Keratinocyte (primary cell): ENCODE measurements around the gene COX4I2. TPM values are rescaled to one million over a fixed set of nuclear protein-coding genes. Genes with fewer than 3 reads are reported as not detected.

ENCODE experiments used
- DNase-seq: peaks from one replicate; pipeline ENCODE4 v3.0.0-alpha.2; 2011; ENCODE audit warnings: low read depth, missing footprints, low spot score
- FAIRE-seq: peaks from 2 replicates; lab custom pipeline; 2011; peaks lifted over from hg19 to GRCh38; lab: Jason Lieb, UNC
- H2AFZ ChIP-seq: 2 replicates; pipeline ENCODE4 v1.6.0; 2012; ENCODE audit warnings: low read length, control low read depth, inconsistent platforms; ENCODE audit not compliant: control insufficient read depth
- H3K27ac ChIP-seq: 2 replicates; pipeline ENCODE4 v1.5.1; 2011; ENCODE audit warnings: low read length; ENCODE audit not compliant: control insufficient read depth, insufficient read depth
- H3K27me3 ChIP-seq: 3 replicates; pipeline ENCODE4 v1.6.0; 2011; ENCODE audit warnings: low read length; ENCODE audit not compliant: control insufficient read depth, insufficient read depth; ENCODE audit errors: extremely low read depth
- H3K36me3 ChIP-seq, 2 experiments: 2 replicates in 1 of 2; 3 replicates in 1 of 2; pipeline ENCODE4 v1.5.1; 2011; ENCODE audit warnings: low read length in 2 of 2, mild to moderate bottlenecking in 1 of 2; ENCODE audit not compliant: control insufficient read depth in 2 of 2, insufficient read depth in 2 of 2; ENCODE audit errors: extremely low read depth in 1 of 2
- H3K4me1 ChIP-seq: 3 replicates; pipeline ENCODE4 v1.5.1; 2011; ENCODE audit warnings: low read length; ENCODE audit not compliant: control insufficient read depth, insufficient read depth; ENCODE audit errors: extremely low read depth
- H3K4me2 ChIP-seq: 3 replicates; pipeline ENCODE4 v1.6.0; 2011; ENCODE audit warnings: low read depth, low read length; ENCODE audit not compliant: control insufficient read depth, insufficient read depth; ENCODE audit errors: extremely low read depth
- H3K4me3 ChIP-seq, 3 experiments: fragments of 200-600 bp in 1 of 3; sonication (generic) in 1 of 3; 2 replicates in 2 of 3; 3 replicates in 1 of 3; pipeline ENCODE4 v1.5.1; 2011 to 2016; ENCODE audit warnings: low read length in 3 of 3, mild to moderate bottlenecking in 3 of 3, control low read depth in 2 of 3, inconsistent platforms in 1 of 3, low read depth in 1 of 3, mixed read lengths in 1 of 3, mixed run types in 1 of 3, moderate library complexity in 1 of 3; ENCODE audit not compliant: control insufficient read depth in 2 of 3, insufficient read depth in 2 of 3; ENCODE audit errors: extremely low read depth in 1 of 3
- H3K79me2 ChIP-seq: 2 replicates; pipeline ENCODE4 v1.6.0; 2012; ENCODE audit warnings: low read length; ENCODE audit not compliant: control insufficient read depth, insufficient read depth
- H3K9ac ChIP-seq: 3 replicates; pipeline ENCODE4 v1.6.0; 2011; ENCODE audit warnings: low read length; ENCODE audit not compliant: control insufficient read depth, insufficient read depth; ENCODE audit errors: extremely low read depth
- H3K9me1 ChIP-seq: 3 replicates; pipeline ENCODE4 v1.6.0; 2011; ENCODE audit warnings: low read length; ENCODE audit not compliant: control insufficient read depth, insufficient read depth; ENCODE audit errors: extremely low read depth
- H3K9me3 ChIP-seq: 2 replicates; pipeline ENCODE4 v1.5.1; 2012; ENCODE audit warnings: low read depth, low read length; ENCODE audit not compliant: control insufficient read depth
- H4K20me1 ChIP-seq: 3 replicates; pipeline ENCODE4 v1.6.0; 2011; ENCODE audit warnings: low read length; ENCODE audit not compliant: control insufficient read depth, insufficient read depth; ENCODE audit errors: extremely low read depth
- EZH2 ChIP-seq: IDR thresholded peaks from one replicate; pipeline ENCODE4 v1.6.1; 2012; ENCODE audit warnings: inconsistent platforms, mild to moderate bottlenecking, low read length, moderate library complexity
- dilution Hi-C: fragments of 300-500 bp; cut with MboI; formaldehyde crosslinking; loops from one replicate; pipeline ENCODE4 v1.7.0; 2020; ENCODE audit warnings: low sequenced_read_pairs; ENCODE audit not compliant: extremely low pct_ligation_motif_present
- polyA plus RNA-seq, 5 experiments: library from polyadenylated mRNA; depleted of rRNA in 3 of 5; stranded (reverse) in 3 of 5; stranded (forward) in 1 of 5; unstranded in 1 of 5; fragments of >200 nt; gene quantifications; 1 replicate in 1 of 5; 2 replicates in 3 of 5; 3 replicates in 1 of 5; pipeline versions ENCODE4 v1.2.1 to v1.2.3, GENCODE V29; 2011 to 2012; ENCODE audit warnings: missing spikeins in 2 of 5, low read depth in 1 of 5, low replicate concordance in 1 of 5
- TF ChIP-seq, protein P1 (sequence below), 3 experiments: IDR thresholded peaks in 1 of 3; conservative IDR thresholded peaks in 1 of 3; optimal IDR thresholded peaks in 1 of 3; 2 replicates in 2 of 3; 3 replicates in 1 of 3; pipeline versions ENCODE3 to v1.5.1; 2011; ENCODE audit warnings: low read length in 3 of 3, mild to moderate bottlenecking in 3 of 3, moderate library complexity in 2 of 3, control low read depth in 1 of 3, inconsistent platforms in 1 of 3; ENCODE audit not compliant: insufficient read depth in 2 of 3; ENCODE audit errors: extremely low read depth in 1 of 3

COX4I2 gene
- polyA plus RNA-seq, 1 donor (not counting 4 experiments of a cell fraction or from before 2014, with no cell fraction given): not detected

DNA sequence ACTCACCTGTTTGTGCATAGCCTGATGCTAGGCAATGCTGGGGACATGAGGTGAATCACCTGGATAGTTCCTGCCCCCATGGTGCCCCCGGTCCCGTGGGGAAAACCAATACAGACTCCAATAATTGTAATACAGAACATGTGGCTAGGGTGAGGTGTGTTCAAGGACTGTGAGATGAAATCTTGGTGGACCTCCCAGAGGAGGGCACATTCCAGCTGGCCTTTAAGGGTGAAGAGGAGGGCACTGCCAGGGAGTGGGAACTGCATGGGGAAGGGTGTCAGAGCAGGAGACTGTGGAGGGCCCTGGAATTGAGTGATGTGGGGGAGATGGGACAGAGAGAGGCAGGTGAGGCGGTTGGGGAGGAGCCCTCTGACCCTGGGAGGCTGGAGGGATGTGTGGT lies 2.5 kb downstream of the COX4I2 start:
- no peaks in the 10 kb centered on the region for H3K9me3 ChIP-seq
- dilution Hi-C loops: no loop called here
- no peak overlapping the region for H2AFZ ChIP-seq
- no peaks in the 10 kb centered on the region for H3K9me1 ChIP-seq
- no peaks in the 10 kb centered on the region for H3K4me1 ChIP-seq
- no peaks in the 10 kb centered on the region for H4K20me1 ChIP-seq
- no peak for TF ChIP-seq EZH2
- TF ChIP-seq, protein P1, sequence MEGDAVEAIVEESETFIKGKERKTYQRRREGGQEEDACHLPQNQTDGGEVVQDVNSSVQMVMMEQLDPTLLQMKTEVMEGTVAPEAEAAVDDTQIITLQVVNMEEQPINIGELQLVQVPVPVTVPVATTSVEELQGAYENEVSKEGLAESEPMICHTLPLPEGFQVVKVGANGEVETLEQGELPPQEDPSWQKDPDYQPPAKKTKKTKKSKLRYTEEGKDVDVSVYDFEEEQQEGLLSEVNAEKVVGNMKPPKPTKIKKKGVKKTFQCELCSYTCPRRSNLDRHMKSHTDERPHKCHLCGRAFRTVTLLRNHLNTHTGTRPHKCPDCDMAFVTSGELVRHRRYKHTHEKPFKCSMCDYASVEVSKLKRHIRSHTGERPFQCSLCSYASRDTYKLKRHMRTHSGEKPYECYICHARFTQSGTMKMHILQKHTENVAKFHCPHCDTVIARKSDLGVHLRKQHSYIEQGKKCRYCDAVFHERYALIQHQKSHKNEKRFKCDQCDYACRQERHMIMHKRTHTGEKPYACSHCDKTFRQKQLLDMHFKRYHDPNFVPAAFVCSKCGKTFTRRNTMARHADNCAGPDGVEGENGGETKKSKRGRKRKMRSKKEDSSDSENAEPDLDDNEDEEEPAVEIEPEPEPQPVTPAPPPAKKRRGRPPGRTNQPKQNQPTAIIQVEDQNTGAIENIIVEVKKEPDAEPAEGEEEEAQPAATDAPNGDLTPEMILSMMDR (optimal IDR thresholded peaks at IDR 0.05 in 1 of 3, IDR thresholded peaks at IDR 0.05 in 1 of 3, conservative IDR thresholded peaks at IDR 0.05 in 1 of 3; ENCODE audit: extremely low read depth in 1 of 3, insufficient read depth in 2 of 3, low read length in 3 of 3): no peak
- FAIRE-seq (no peak), DNase-seq (no peak)
- peaks cover 19% of the 10 kb centered on the region for H3K27me3 ChIP-seq
- H3K79me2 ChIP-seq: no peaks in the 10 kb centered on the region
- no peak overlapping the region for H3K9ac ChIP-seq
- no peaks in the 10 kb centered on the region for H3K36me3 ChIP-seq
- no peak overlapping the region for H3K27ac ChIP-seq
- no peak overlapping the region for H3K4me3 ChIP-seq
- H3K4me2 ChIP-seq: no peak overlapping the region

DNA sequence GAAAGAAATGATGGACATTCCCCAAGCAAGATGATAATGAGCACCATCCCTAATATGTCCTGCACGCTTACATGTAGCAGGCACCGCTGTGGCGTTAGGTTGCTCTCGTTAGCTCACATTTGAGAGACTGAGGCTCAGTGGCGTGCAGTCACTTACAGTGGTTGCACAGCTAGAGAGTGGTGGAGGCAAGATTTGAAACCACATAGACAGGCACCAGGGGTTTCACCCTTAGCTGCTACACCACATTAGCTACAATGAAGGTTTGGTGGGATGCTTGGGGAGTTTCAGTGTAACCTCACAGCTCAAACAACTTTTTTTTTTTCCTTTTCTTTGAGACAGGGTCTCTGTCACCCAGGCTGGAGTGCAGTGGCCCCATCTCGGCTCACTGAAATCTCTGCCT lies 3.7 kb downstream of the COX4I2 start:
- no peak overlapping the region for H3K27ac ChIP-seq
- TF ChIP-seq, protein P1 (optimal IDR thresholded peaks at IDR 0.05 in 1 of 3, IDR thresholded peaks at IDR 0.05 in 1 of 3, conservative IDR thresholded peaks at IDR 0.05 in 1 of 3; ENCODE audit: extremely low read depth in 1 of 3, insufficient read depth in 2 of 3, low read length in 3 of 3): no peak
- no peak for TF ChIP-seq EZH2
- H3K4me1 ChIP-seq: no peaks in the 10 kb centered on the region
- FAIRE-seq (no peak), DNase-seq (no peak)
- H3K36me3 ChIP-seq: no peaks in the 10 kb centered on the region
- no peaks in the 10 kb centered on the region for H3K9me1 ChIP-seq
- no peak overlapping the region for H3K4me2 ChIP-seq
- peaks cover 19% of the 10 kb centered on the region for H3K27me3 ChIP-seq
- H3K9me3 ChIP-seq: no peaks in the 10 kb centered on the region
- dilution Hi-C loops: no loop called here
- no peak overlapping the region for H3K4me3 ChIP-seq
- no peak overlapping the region for H2AFZ ChIP-seq
- no peaks in the 10 kb centered on the region for H4K20me1 ChIP-seq
- H3K9ac ChIP-seq: no peak overlapping the region
- no peaks in the 10 kb centered on the region for H3K79me2 ChIP-seq
